Activated T-cell treated with anti-CD3 and anti-CD28 coated beads, Interleukin-2, amount 50 U/mL, for 24 hours (primary cell): ENCODE measurements around the gene TDRD10.
"Not testable (repeated sequence)": the region's sequence is repeated elsewhere in the genome, so short reads cannot be mapped to it uniquely, and the experiment has no call there.

Source experiments
- DNase-seq: peaks from one replicate; pipeline ENCODE4 v3.0.0-alpha.2; 2020
- H3K27ac Mint-ChIP-seq: 2 replicates; pipeline ENCODE4 v1.8.0; 2020; ENCODE audit warnings: mild to moderate bottlenecking, mixed read lengths
- H3K27me3 Mint-ChIP-seq: 2 replicates; pipeline ENCODE4 v1.8.0; 2020; ENCODE audit warnings: mixed read lengths
- H3K36me3 Mint-ChIP-seq: 2 replicates; pipeline ENCODE4 v1.8.0; 2020; ENCODE audit warnings: low read depth, mixed read lengths
- H3K4me1 Mint-ChIP-seq: 2 replicates; pipeline ENCODE4 v1.8.0; 2020; ENCODE audit warnings: low read depth, mixed read lengths
- H3K4me3 Mint-ChIP-seq: 2 replicates; pipeline ENCODE4 v1.8.0; 2020; ENCODE audit warnings: mild to moderate bottlenecking, moderate library complexity, mixed read lengths
- H3K9me3 Mint-ChIP-seq: 2 replicates; pipeline ENCODE4 v1.8.0; 2020; ENCODE audit warnings: mixed read lengths

Gene TDRD10

GRCh38 chr1:154517661-154518060, 15.6 kb downstream of the TDRD10 start:
- H3K27me3 Mint-ChIP-seq = peaks cover 6% of the 10 kb centered on the region
- H3K36me3 Mint-ChIP-seq = no peaks in the 10 kb centered on the region
- no peak overlapping the region for H3K27ac Mint-ChIP-seq
- no peak for DNase-seq
- no peak overlapping the region for H3K4me3 Mint-ChIP-seq
- H3K9me3 Mint-ChIP-seq = no peaks in the 10 kb centered on the region
- peaks cover 3% of the 10 kb centered on the region for H3K4me1 Mint-ChIP-seq

DNA sequence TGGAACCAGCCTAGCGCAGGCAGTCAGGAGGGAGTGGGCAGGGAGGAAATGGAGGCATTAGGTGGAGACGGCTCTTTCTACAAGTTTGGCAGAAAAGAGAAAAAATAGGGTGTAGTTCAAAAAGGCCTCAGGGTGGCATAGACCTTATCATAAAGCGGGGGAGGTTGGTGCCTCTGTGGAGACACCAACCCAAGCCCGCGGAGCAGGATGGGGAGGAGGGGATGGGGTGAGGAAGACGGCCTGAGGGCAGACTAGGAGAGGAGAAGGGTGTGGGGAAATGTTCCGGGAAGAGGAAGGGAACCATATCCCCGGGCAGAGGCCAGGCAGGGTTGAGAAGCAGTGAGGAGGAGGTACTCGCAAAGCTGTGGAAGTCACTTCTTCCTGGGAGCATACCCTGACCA, 17.6 kb downstream of the TDRD10 start:
- Mint-ChIP-seq H3K4me1 (peaks cover 3% of the 10 kb centered on the region), H3K27me3 (peaks cover 7% of the 10 kb centered on the region), H3K4me3 (no peak overlapping the region), H3K9me3 (no peaks in the 10 kb centered on the region), H3K27ac (no peak overlapping the region), H3K36me3 (no peaks in the 10 kb centered on the region)
- DNase-seq = no peak

DNA sequence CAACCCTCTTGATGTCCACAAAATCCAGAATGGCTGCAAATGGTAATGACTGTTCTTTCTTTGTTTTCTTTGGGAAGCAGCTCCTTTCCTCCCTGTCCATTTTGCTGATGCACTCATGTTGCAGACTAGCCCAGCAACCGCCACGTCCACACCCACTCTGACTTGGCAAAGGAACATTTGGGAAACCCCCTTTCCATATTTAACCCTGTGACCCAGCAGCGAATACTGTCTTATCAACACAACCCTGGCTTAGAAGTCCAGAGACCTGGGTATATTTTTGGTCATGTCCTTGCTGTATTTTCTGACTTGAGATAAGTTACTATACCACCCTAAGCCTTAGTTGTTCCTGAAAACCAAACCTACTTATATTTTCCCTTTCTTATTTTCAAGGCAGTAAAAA, 18.3 kb downstream of the TDRD10 start:
- H3K4me3 Mint-ChIP-seq = no peak overlapping the region
- H3K4me1 Mint-ChIP-seq = peaks cover 3% of the 10 kb centered on the region
- no peak for DNase-seq
- H3K27ac Mint-ChIP-seq = no peak overlapping the region
- H3K36me3 Mint-ChIP-seq = no peaks in the 10 kb centered on the region
- no peaks in the 10 kb centered on the region for H3K9me3 Mint-ChIP-seq
- H3K27me3 Mint-ChIP-seq = peaks cover 7% of the 10 kb centered on the region

- DNase-seq = no peak
- H3K4me1 Mint-ChIP-seq = peaks cover 3% of the 10 kb centered on the region
- H3K27me3 Mint-ChIP-seq = peaks cover 7% of the 10 kb centered on the region
- H3K4me3 Mint-ChIP-seq = no peak overlapping the region
- H3K9me3 Mint-ChIP-seq = no peaks in the 10 kb centered on the region
- H3K27ac Mint-ChIP-seq = no peak overlapping the region
- no peaks in the 10 kb centered on the region for H3K36me3 Mint-ChIP-seq
These were observed 19.7 kb downstream of the TDRD10 start for GRCh38 chr1:154521695-154522094.

GRCh38 chr1:154524881-154525280, 22.9 kb downstream of the TDRD10 start:
- Mint-ChIP-seq H3K27ac (no peak overlapping the region), H3K27me3 (peaks cover 3% of the 10 kb centered on the region), H3K4me3 (no peak overlapping the region), H3K4me1 (peaks cover 3% of the 10 kb centered on the region), H3K9me3 (no peaks in the 10 kb centered on the region), H3K36me3 (no peaks in the 10 kb centered on the region)
- no peak for DNase-seq

DNA sequence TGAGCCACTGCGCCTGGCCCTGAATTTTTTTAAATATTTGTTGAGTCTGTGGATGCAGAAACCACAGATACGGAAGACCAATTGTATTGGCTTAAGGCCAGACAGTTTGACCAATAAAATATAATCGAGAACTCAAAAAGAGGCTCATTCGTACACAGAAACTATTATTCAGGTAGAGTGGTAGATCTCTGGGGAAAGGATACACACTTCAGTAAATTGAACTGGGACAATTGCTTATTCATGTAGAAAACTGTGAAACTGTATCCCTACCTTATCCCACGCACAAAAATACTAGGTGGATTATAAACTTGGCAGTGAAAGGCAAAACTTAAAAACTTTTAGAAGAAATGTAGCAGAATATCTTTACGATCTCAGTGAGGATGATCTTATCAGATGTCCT, 25.2 kb downstream of the TDRD10 start:
- DNase-seq = no peak
- peaks cover 3% of the 10 kb centered on the region for H3K27me3 Mint-ChIP-seq
- H3K9me3 Mint-ChIP-seq = no peaks in the 10 kb centered on the region
- no peak overlapping the region for H3K4me3 Mint-ChIP-seq
- no peaks in the 10 kb centered on the region for H3K36me3 Mint-ChIP-seq
- no peaks in the 10 kb centered on the region for H3K4me1 Mint-ChIP-seq
- H3K27ac Mint-ChIP-seq = no peak overlapping the region

GRCh38 chr1:154529308-154529707, 27.3 kb downstream of the TDRD10 start:
- Mint-ChIP-seq H3K4me3 (no peak overlapping the region), H3K9me3 (no peaks in the 10 kb centered on the region), H3K27ac (no peak overlapping the region), H3K27me3 (peaks cover 2% of the 10 kb centered on the region), H3K4me1 (no peaks in the 10 kb centered on the region), H3K36me3 (no peaks in the 10 kb centered on the region)
- DNase-seq = no peak

GRCh38 chr1:154531950-154532349, 29.9 kb downstream of the TDRD10 start:
- H3K27ac Mint-ChIP-seq, H3K9me3 Mint-ChIP-seq, H3K4me3 Mint-ChIP-seq, H3K36me3 Mint-ChIP-seq, DNase-seq, H3K27me3 Mint-ChIP-seq, H3K4me1 Mint-ChIP-seq: not testable (repeated sequence)

DNA sequence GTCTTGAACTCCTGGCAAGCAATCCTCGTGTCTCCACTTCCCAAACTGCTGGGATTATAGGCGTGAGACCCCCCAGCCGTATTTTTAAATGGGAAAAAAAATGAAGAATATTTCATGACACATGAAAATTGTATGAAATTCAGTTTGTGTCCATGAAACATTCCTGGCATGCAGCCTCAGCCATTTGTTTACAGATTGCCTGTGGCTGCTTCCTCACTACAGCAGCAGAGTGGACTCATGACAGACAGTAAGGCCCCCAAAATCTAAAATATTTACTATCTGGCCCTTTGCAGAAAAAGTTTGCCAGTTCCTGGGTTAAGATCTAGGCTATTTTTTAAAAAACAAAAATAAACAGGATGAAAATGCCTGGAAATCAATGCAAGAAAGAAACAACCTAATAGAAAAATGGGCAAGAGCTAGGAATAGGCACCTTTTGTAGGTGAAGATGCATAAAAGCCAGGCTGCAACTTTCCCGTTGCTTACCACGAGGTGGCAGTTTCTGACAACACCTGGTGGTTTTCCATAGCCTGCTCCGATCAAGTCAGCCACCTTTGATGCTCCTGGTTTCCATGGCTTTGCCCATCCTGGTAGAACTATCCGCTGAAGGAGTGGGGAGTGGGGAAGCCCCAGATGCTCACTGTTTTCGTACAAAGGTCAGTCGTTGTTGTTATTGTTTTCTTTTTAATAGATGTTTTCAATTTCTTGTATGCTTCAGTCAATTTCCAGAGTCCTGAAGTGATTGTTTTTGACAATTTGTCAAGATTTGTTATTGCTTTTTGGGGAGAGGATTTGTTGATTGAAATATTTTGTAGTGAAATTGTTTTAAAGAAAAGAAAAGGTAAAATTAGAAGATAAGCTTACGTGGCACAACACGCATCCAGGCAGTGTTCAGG, 32.2 kb downstream of the TDRD10 start:
- Mint-ChIP-seq H3K4me3 (no peak overlapping the region), H3K9me3 (no peaks in the 10 kb centered on the region), H3K36me3 (no peaks in the 10 kb centered on the region), H3K4me1 (no peaks in the 10 kb centered on the region), H3K27me3 (peaks cover 5% of the 10 kb centered on the region), H3K27ac (no peak overlapping the region)
- no peak for DNase-seq

DNA sequence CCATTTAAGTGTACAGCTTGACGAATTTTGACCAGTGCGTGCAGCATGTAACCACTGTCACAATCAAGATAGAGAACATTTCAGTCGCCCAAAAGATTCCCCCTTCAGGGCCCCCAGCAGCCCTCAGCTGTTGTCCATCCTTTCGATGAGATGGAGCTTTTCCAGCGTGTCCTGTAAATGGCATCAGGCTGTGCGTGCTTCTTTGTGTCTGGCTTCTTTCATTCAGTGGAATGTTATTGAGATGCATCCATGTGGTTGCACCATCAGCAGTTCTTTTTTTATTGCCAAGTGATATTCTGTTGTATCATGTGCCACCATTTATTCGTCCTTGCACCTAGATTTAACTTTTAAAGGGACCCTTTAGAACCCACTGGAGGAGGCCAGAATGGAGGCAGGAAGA, 34.6 kb downstream of the TDRD10 start:
- Mint-ChIP-seq H3K4me1 (no peaks in the 10 kb centered on the region), H3K9me3 (no peaks in the 10 kb centered on the region), H3K27me3 (peaks cover 5% of the 10 kb centered on the region)

DNA sequence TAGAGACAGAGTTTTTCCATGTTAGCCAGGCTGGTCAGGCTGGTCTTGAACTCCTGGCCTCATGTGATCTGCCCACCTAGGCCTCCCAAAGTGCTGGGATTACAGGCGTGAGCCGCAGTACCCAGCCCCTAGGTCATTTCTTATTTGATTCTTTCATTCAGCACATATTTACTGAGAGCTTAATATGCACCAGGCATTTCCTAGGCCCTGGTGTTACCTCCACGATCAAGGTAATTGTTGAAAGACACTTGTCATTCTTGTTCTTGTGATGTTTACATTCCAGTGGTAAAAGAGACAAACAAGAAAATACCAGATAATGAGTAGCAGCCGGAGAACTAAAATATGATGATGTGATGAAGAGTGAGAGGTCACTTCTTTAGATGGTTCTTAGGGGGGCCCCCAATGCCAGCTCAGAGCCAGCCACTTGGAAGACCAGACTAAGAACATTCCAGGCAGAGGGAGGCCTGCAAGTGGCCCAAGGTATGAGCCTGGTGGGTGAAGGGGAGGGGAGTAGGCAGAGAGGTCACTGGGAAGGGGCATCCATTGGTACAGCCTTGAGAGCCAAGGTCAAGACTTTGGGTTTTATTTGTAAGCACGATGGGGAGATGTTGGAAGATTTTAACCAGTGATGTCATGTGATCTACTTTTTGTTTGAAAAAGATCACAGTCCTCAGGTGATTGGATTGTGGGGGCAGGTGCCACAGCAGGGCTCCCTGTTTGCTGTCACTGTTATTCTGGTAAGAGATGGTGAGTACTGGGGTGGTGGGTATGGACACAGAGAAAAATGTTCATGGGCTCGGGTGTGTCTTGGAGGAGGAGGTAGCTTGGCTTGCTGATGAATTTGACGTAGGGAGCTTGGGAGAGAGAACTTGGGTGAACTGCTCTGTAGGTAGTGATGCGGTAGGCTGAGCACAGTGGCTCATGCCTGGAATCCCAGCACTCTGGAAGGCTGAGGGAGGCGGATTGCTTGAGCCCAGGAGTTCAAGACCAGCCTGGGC, 37.8 kb downstream of the TDRD10 start:
- H3K36me3 Mint-ChIP-seq = no peaks in the 10 kb centered on the region
- H3K4me3 Mint-ChIP-seq = no peak overlapping the region
- DNase-seq = no peak
- peaks cover 3% of the 10 kb centered on the region for H3K27me3 Mint-ChIP-seq
- no peaks in the 10 kb centered on the region for H3K9me3 Mint-ChIP-seq
- no peaks in the 10 kb centered on the region for H3K4me1 Mint-ChIP-seq
- no peak overlapping the region for H3K27ac Mint-ChIP-seq

More for the DNA sequence above, 34.6 kb downstream of the TDRD10 start:
- Mint-ChIP-seq H3K36me3 (no peaks in the 10 kb centered on the region), H3K4me3 (no peak overlapping the region), H3K27ac (no peak overlapping the region)
- DNase-seq = no peak

DNA sequence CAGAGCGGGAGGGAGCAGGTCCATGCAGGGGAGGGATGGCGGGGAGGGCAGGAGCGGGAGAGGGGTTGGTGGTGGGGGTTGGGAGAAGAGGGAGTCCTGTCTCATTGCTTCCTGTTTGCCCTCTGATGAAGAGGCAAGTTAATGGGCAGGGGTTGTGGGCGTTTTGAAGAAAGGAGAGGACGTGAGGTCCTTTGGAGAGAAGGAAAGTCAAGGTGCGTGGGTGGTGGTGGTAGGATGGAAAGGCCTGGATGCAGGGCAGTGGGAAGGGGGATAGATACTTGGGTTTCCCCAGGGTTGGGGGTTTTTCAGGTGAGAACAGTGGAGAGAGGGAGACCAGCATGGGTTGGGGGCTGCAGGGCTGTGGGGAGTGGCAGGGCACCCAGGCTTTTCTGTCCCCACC, 39.2 kb downstream of the TDRD10 start:
- DNase-seq = no peak

GRCh38 chr1:154546264-154547063, 44.4 kb downstream of the TDRD10 start:
- peaks cover 26% of the 10 kb centered on the region for H3K4me1 Mint-ChIP-seq
- no peaks in the 10 kb centered on the region for H3K27me3 Mint-ChIP-seq
- H3K36me3 Mint-ChIP-seq = peaks cover 34% of the 10 kb centered on the region
- H3K27ac Mint-ChIP-seq = no peak overlapping the region
- H3K4me3 Mint-ChIP-seq = no peak overlapping the region
- peak; percentile 68 for DNase-seq
- H3K9me3 Mint-ChIP-seq = no peaks in the 10 kb centered on the region

More for the DNA sequence above, 39.2 kb downstream of the TDRD10 start:
- Mint-ChIP-seq H3K27me3 (no peaks in the 10 kb centered on the region), H3K9me3 (no peaks in the 10 kb centered on the region), H3K4me3 (no peak overlapping the region), H3K27ac (no peak overlapping the region), H3K4me1 (no peaks in the 10 kb centered on the region), H3K36me3 (no peaks in the 10 kb centered on the region)

GRCh38 chr1:154547105-154547732, 45.2 kb downstream of the TDRD10 start:
- Mint-ChIP-seq H3K27me3 (no peaks in the 10 kb centered on the region), H3K27ac (no peak overlapping the region), H3K9me3 (no peaks in the 10 kb centered on the region), H3K36me3 (peaks cover 41% of the 10 kb centered on the region), H3K4me1 (peaks cover 26% of the 10 kb centered on the region), H3K4me3 (no peak overlapping the region)
- no peak for DNase-seq
